ENCODE results near the gene VPREB3.

GRCh38 chr22:23773483-23774113 lies 19.4 kb upstream of the VPREB3 start:
- TF ChIP-seq, protein P1, sequence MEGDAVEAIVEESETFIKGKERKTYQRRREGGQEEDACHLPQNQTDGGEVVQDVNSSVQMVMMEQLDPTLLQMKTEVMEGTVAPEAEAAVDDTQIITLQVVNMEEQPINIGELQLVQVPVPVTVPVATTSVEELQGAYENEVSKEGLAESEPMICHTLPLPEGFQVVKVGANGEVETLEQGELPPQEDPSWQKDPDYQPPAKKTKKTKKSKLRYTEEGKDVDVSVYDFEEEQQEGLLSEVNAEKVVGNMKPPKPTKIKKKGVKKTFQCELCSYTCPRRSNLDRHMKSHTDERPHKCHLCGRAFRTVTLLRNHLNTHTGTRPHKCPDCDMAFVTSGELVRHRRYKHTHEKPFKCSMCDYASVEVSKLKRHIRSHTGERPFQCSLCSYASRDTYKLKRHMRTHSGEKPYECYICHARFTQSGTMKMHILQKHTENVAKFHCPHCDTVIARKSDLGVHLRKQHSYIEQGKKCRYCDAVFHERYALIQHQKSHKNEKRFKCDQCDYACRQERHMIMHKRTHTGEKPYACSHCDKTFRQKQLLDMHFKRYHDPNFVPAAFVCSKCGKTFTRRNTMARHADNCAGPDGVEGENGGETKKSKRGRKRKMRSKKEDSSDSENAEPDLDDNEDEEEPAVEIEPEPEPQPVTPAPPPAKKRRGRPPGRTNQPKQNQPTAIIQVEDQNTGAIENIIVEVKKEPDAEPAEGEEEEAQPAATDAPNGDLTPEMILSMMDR (optimal IDR thresholded peaks at IDR 0.05 in 1 of 3, IDR thresholded peaks at IDR 0.05 in 1 of 3, conservative IDR thresholded peaks at IDR 0.05 in 1 of 3; ENCODE audit: extremely low read depth in 1 of 3, insufficient read depth in 2 of 3, low read length in 3 of 3) = no peak
- TF ChIP-seq EZH2 (IDR thresholded peaks at IDR 0.05; ENCODE audit: low read length) = no peak
